WTC11 (cell line): ENCODE results near the gene MOB3B. TPM values are rescaled to one million over a fixed set of nuclear protein-coding genes. Genes with fewer than 3 reads are reported as not detected.

ENCODE experiments used
- ATAC-seq: fragments of 200-7000 bp; cut with Tn5 transposase; 2 replicates; pipeline ENCODE4 v1.10.0; 2021; ENCODE audit warnings: mild to moderate bottlenecking, moderate library complexity
- CTCF ChIA-PET: fragments of 300-600 bp; sonication (Branson Sonifier 250); formaldehyde crosslinking; loops from one replicate; lab custom pipeline; 2021; ENCODE audit warnings: antibody characterized with exemption; lab: Charles Lee
- POLR2A ChIA-PET: fragments of 350-600 bp; sonication (Branson Sonifier 250); formaldehyde crosslinking; loops from one replicate; lab custom pipeline; 2021; ENCODE audit warnings: antibody characterized with exemption; lab: Charles Lee
- DNase-seq: peaks from one replicate; pipeline ENCODE4 v3.0.0; 2021; ENCODE audit warnings: low spot score
- H3K27ac Mint-ChIP-seq: 2 replicates; pipeline ENCODE4 v1.8.0; 2021; ENCODE audit warnings: mixed read lengths
- H3K27me3 Mint-ChIP-seq: 2 replicates; pipeline ENCODE4 v1.8.0; 2021; ENCODE audit warnings: low read depth, mild to moderate bottlenecking, moderate library complexity, mixed read lengths
- H3K36me3 Mint-ChIP-seq: 2 replicates; pipeline ENCODE4 v1.8.0; 2021; ENCODE audit warnings: mixed read lengths
- H3K4me1 Mint-ChIP-seq: 2 replicates; pipeline ENCODE4 v1.8.0; 2022; ENCODE audit warnings: mixed read lengths
- H3K4me3 Mint-ChIP-seq: 2 replicates; pipeline ENCODE4 v1.8.0; 2021; ENCODE audit warnings: mild to moderate bottlenecking, moderate library complexity, mixed read lengths
- H3K9me3 Mint-ChIP-seq: 2 replicates; pipeline ENCODE4 v1.8.0; 2021; ENCODE audit warnings: mixed read lengths
- ATF1 ChIP-seq: sonication (generic); formaldehyde crosslinking; IDR thresholded peaks from 2 replicates; pipeline ENCODE4 v1.8.1; 2023; ENCODE audit warnings: mild to moderate bottlenecking, moderate library complexity, missing genetic modification reagents
- ATF3 ChIP-seq: sonication (generic); formaldehyde crosslinking; conservative IDR thresholded peaks from 2 replicates; pipeline ENCODE4 v1.8.1; 2022; ENCODE audit warnings: mild to moderate bottlenecking, missing genetic modification reagents
- CTCF ChIP-seq: fragments of 200-600 bp; IDR thresholded peaks from 2 replicates; pipeline ENCODE4 v1.8.0; 2022; ENCODE audit warnings: antibody characterized with exemption
- E2F4 ChIP-seq: sonication (generic); formaldehyde crosslinking; IDR thresholded peaks from 2 replicates; pipeline ENCODE4 v1.8.1; 2022; ENCODE audit warnings: low read depth, mild to moderate bottlenecking, moderate library complexity, missing genetic modification reagents, borderline replicate concordance
- EMX1 ChIP-seq: fragments of 250-450 bp; sonication (Bioruptor Pico); IDR thresholded peaks from 2 replicates; pipeline ENCODE4 v1.8.0; 2021; ENCODE audit warnings: mild to moderate bottlenecking
- ESRRA ChIP-seq: sonication (generic); formaldehyde crosslinking; IDR thresholded peaks from 2 replicates; pipeline ENCODE4 v1.8.1; 2022; ENCODE audit warnings: mild to moderate bottlenecking, missing genetic modification reagents, borderline replicate concordance
- FOXJ3 ChIP-seq: sonication (generic); formaldehyde crosslinking; IDR thresholded peaks from 2 replicates; pipeline ENCODE4 v1.9.0; 2021; ENCODE audit warnings: missing genetic modification reagents, mild to moderate bottlenecking, borderline replicate concordance
- IRF2 ChIP-seq: sonication (generic); formaldehyde crosslinking; IDR thresholded peaks from 2 replicates; pipeline ENCODE4 v1.8.0; 2022; ENCODE audit warnings: low read depth, missing genetic modification reagents, borderline replicate concordance
- TCF7 ChIP-seq: sonication (generic); formaldehyde crosslinking; IDR thresholded peaks from 2 replicates; pipeline ENCODE4 v1.8.0; 2022; ENCODE audit warnings: mild to moderate bottlenecking, low read depth, missing genetic modification reagents, moderate library complexity
- TP53 ChIP-seq: sonication (generic); formaldehyde crosslinking; IDR thresholded peaks from 2 replicates; pipeline ENCODE4 v1.8.1; 2023; ENCODE audit warnings: mild to moderate bottlenecking, missing genetic modification reagents
- ZBTB21 ChIP-seq: sonication (generic); formaldehyde crosslinking; IDR thresholded peaks from 2 replicates; pipeline ENCODE4 v1.8.1; 2023; ENCODE audit warnings: mild to moderate bottlenecking, missing genetic modification reagents, borderline replicate concordance
- ZNF512 ChIP-seq: sonication (generic); formaldehyde crosslinking; IDR thresholded peaks from 2 replicates; pipeline ENCODE4 v1.8.1; 2022; ENCODE audit warnings: missing genetic modification reagents, borderline replicate concordance
- total RNA-seq: library from RNA; stranded (reverse); gene quantifications from 3 replicates; pipeline ENCODE4 v1.2.3, GENCODE V29; 2021
- TF ChIP-seq, protein P1 (sequence below): sonication (generic); formaldehyde crosslinking; IDR thresholded peaks from 2 replicates; pipeline ENCODE4 v1.8.1; 2023; ENCODE audit warnings: mild to moderate bottlenecking, moderate library complexity, missing genetic modification reagents
- TF ChIP-seq, protein P2 (sequence below): sonication (generic); formaldehyde crosslinking; IDR thresholded peaks from 2 replicates; pipeline ENCODE4 v1.8.1; 2023; ENCODE audit warnings: mild to moderate bottlenecking, missing genetic modification reagents, moderate library complexity
- TF ChIP-seq, protein P3 (sequence below): fragments of 250-450 bp; sonication (Bioruptor Pico); IDR thresholded peaks from 2 replicates; pipeline ENCODE4 v2.1.2; 2022; ENCODE audit warnings: mild to moderate bottlenecking, moderate library complexity

MOB3B gene
- total RNA-seq, 1 experiment from 2014 or later, result 25.1 TPM

- Mint-ChIP-seq H3K4me3 (no peak overlapping the region), H3K9me3 (no peaks in the 10 kb centered on the region), H3K27me3 (no peaks in the 10 kb centered on the region), H3K4me1 (peaks cover 41% of the 10 kb centered on the region), H3K27ac (no peak overlapping the region), H3K36me3 (0 out of 2 replicates have a peak, but pooled peaks cover 4% of the 10 kb centered on the region)
- CTCF ChIA-PET, result no interaction called here
- POLR2A ChIA-PET, result no interaction called here
- ATAC-seq (no peak), DNase-seq (no peak)
- TF ChIP-seq ZNF512 (CRISPR knock-in tag) (no peak), CTCF (no peak)
Measured at GRCh38 chr9:27462434-27462833, 67.2 kb downstream of the MOB3B start.

DNA sequence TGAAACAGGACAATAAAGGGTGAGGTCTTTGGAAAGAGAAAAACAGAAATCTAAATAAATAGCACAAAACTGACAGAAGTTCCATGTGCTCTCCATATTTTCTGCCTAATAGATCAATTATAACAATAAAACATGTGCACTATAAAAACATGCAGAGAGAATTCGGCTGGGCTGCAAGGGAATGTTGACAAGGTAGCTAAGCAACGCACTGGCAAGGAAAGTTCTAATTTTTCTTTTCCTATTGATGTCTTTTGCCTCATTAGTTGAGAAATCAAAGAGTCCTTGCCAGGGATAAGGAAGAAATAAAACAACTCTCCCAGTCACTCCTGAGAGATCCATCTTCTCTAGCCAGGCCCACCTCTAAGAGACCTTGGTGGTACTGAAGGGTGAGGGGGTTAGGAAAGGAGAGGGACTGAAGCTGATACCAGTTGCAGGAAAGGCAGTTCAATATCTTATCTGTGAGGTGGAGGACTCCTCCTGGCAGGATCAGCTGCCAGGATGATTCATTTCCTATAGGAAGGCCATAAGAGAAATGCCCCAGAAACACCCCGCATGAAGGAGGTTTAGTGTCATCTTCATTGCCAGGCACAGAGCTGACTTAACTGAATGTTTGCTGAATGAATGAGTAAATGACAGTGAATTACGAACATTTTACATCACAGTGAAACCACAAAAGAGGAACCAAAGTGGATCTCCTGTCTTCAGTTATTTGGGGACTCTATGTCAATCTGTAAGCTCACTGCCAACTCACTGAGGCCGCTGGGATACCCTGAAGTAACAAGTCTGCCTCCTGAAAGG, 69.2 kb downstream of the MOB3B start:
- DNase-seq (no peak), ATAC-seq (no peak)
- ChIA-PET CTCF (interaction anchor here (1.0 kb wide), 1 partner anchor 127 kb away, joined by 3 read pairs; no protein-coding TSS in a partner anchor), POLR2A (no interaction called here)
- no peak for TF ChIP-seq EMX1
- no peak for TF ChIP-seq IRF2 (CRISPR knock-in tag)
- no peak for TF ChIP-seq FOXJ3
- no peak for TF ChIP-seq ZBTB21 (CRISPR knock-in tag)
- TF ChIP-seq ATF3 (CRISPR knock-in tag), result no peak
- TF ChIP-seq ESRRA, result no peak
- TF ChIP-seq, protein P1, sequence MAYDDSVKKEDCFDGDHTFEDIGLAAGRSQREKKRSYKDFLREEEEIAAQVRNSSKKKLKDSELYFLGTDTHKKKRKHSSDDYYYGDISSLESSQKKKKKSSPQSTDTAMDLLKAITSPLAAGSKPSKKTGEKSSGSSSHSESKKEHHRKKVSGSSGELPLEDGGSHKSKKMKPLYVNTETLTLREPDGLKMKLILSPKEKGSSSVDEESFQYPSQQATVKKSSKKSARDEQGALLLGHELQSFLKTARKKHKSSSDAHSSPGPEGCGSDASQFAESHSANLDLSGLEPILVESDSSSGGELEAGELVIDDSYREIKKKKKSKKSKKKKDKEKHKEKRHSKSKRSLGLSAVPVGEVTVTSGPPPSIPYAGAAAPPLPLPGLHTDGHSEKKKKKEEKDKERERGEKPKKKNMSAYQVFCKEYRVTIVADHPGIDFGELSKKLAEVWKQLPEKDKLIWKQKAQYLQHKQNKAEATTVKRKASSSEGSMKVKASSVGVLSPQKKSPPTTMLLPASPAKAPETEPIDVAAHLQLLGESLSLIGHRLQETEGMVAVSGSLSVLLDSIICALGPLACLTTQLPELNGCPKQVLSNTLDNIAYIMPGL (CRISPR knock-in tag), result no peak
- TF ChIP-seq, protein P2, sequence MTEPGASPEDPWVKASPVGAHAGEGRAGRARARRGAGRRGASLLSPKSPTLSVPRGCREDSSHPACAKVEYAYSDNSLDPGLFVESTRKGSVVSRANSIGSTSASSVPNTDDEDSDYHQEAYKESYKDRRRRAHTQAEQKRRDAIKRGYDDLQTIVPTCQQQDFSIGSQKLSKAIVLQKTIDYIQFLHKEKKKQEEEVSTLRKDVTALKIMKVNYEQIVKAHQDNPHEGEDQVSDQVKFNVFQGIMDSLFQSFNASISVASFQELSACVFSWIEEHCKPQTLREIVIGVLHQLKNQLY (CRISPR knock-in tag), result no peak
- no peak for TF ChIP-seq E2F4 (CRISPR knock-in tag)
- TF ChIP-seq, protein P3, sequence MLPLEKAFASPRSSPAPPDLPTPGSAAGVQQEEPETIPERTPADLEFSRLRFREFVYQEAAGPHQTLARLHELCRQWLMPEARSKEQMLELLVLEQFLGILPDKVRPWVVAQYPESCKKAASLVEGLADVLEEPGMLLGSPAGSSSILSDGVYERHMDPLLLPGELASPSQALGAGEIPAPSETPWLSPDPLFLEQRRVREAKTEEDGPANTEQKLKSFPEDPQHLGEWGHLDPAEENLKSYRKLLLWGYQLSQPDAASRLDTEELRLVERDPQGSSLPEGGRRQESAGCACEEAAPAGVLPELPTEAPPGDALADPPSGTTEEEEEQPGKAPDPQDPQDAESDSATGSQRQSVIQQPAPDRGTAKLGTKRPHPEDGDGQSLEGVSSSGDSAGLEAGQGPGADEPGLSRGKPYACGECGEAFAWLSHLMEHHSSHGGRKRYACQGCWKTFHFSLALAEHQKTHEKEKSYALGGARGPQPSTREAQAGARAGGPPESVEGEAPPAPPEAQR (CRISPR knock-in tag), result no peak
- TF ChIP-seq TP53, result no peak
- no peak for TF ChIP-seq ATF1 (CRISPR knock-in tag)
- TF ChIP-seq TCF7, result no peak
- H3K27ac Mint-ChIP-seq, result no peak overlapping the region
- no peak overlapping the region for H3K4me3 Mint-ChIP-seq
- no peaks in the 10 kb centered on the region for H3K27me3 Mint-ChIP-seq
- H3K4me1 Mint-ChIP-seq, result peaks cover 45% of the 10 kb centered on the region
- peaks cover 8% of the 10 kb centered on the region for H3K36me3 Mint-ChIP-seq
- no peaks in the 10 kb centered on the region for H3K9me3 Mint-ChIP-seq
